Naive thymus-derived CD8-positive, alpha-beta T cell (primary cell): ENCODE measurements around the gene PEX6. TPM values are rescaled to one million over a fixed set of nuclear protein-coding genes. Genes with fewer than 3 reads are reported as not detected.
A peak's percentile ranks its signal among the peaks of the same experiment; 100 is the strongest.

ENCODE experiments used
- ATAC-seq, 2 donors: fragments of 150-1000 bp; cut with Tn5 transposase in 1 of 2; sonication (Bioruptor Pico), chemical (Tn5 transposase) in 1 of 2; 1 replicate in 1 of 2; 2 replicates in 1 of 2; pipeline ENCODE4 v1.10.0; 2021; ENCODE audit warnings: mild to moderate bottlenecking in 2 of 2, moderate library complexity in 2 of 2
- POLR2A ChIA-PET: fragments of 350-600 bp; sonication (Branson Sonifier 250); formaldehyde crosslinking; loops from one replicate; lab custom pipeline; 2021; ENCODE audit warnings: antibody characterized with exemption; lab: Charles Lee
- DNase-seq, 10 donors: peaks; one replicate each; pipeline versions ENCODE4 v3.0.0 to v3.0.0-alpha.2; 2020 to 2022
- H3K27ac Mint-ChIP-seq, 10 donors: one replicate each; pipeline ENCODE4 v1.8.0; 2020 to 2022; ENCODE audit warnings: mild to moderate bottlenecking in 10 of 10, mixed read lengths in 10 of 10, moderate library complexity in 4 of 10, inconsistent platforms in 1 of 10
- H3K27me3 Mint-ChIP-seq, 5 donors: one replicate each; pipeline ENCODE4 v1.8.0; 2021 to 2022; ENCODE audit warnings: mixed read lengths in 5 of 5
- H3K36me3 Mint-ChIP-seq, 3 donors: one replicate each; pipeline ENCODE4 v1.8.0; 2020 to 2022; ENCODE audit warnings: mixed read lengths in 3 of 3, mild to moderate bottlenecking in 2 of 3, inconsistent platforms in 1 of 3
- H3K4me1 Mint-ChIP-seq, 4 donors: one replicate each; pipeline ENCODE4 v1.8.0; 2021 to 2022; ENCODE audit warnings: mixed read lengths in 4 of 4
- H3K4me3 Mint-ChIP-seq, 10 donors: one replicate each; pipeline ENCODE4 v1.8.0; 2020 to 2022; ENCODE audit warnings: mild to moderate bottlenecking in 10 of 10, mixed read lengths in 10 of 10, moderate library complexity in 6 of 10, inconsistent platforms in 1 of 10
- H3K9me3 Mint-ChIP-seq, 9 donors: one replicate each; pipeline ENCODE4 v1.8.0; 2020 to 2022; ENCODE audit warnings: mixed read lengths in 9 of 9, mild to moderate bottlenecking in 3 of 9, inconsistent platforms in 1 of 9, moderate library complexity in 1 of 9
- polyA plus RNA-seq, 3 donors: library from polyadenylated mRNA; unstranded; fragments of 300-500 nt; fragmentation: Illumina TruSeq; gene quantifications; one replicate each; pipeline ENCODE4 v1.2.3, GENCODE V29; 2021
- total RNA-seq, 8 experiments: library from RNA in 2 of 8; stranded (reverse) in 2 of 8; gene quantifications; one replicate each; pipeline ENCODE4 v1.2.3 and lab custom pipeline; 2021 to 2026

The PEX6 gene
- total and polyA plus RNA-seq, 5 experiments from 2014 or later: 17.6 to 38.3 (median 30.8) TPM

GRCh38 chr6:42973926-42974325 lies 5.1 kb downstream of the PEX6 start:
- no peaks in the 10 kb centered on the region for H3K9me3 Mint-ChIP-seq
- peaks cover 0 to 12% (median 4%) of the 10 kb centered on the region in 3 donors for H3K36me3 Mint-ChIP-seq
- ATAC-seq (no peak), DNase-seq (no peak)
- H3K4me3 Mint-ChIP-seq: peak overlapping the region in 1 of 10 donors; percentile 10
- H3K27me3 Mint-ChIP-seq: no peaks in the 10 kb centered on the region
- H3K27ac Mint-ChIP-seq: peak overlapping the region in 8 of 10 donors; percentile 40 to 84 (median 72)
- POLR2A ChIA-PET: interaction anchor here (3.3 kb wide), 1 partner anchor 10 kb away, joined by 18 read pairs; the partner anchor contains the start of gene PPP2R5D
- peaks cover 8 to 42% (median 32%) of the 10 kb centered on the region in 4 donors for H3K4me1 Mint-ChIP-seq

- Mint-ChIP-seq H3K4me1 (peaks cover 9 to 29% (median 21%) of the 10 kb centered on the region in 4 donors), H3K27ac (peak overlapping the region in 1 of 10 donors; percentile 2)
- POLR2A ChIA-PET: interaction anchor here (1.2 to 3.4 kb wide), 2 partner anchors 12 to 42 kb away, joined by 4 to 11 read pairs; partner anchors contain the start of genes CNPY3 and PPP2R5D
Measured at GRCh38 chr6:42971746-42972327, 7.1 kb downstream of the PEX6 start.

GRCh38 chr6:42970871-42971612 lies 7.9 kb downstream of the PEX6 start:
- H3K9me3 Mint-ChIP-seq: no peaks in the 10 kb centered on the region
- DNase-seq (no peak), ATAC-seq (no peak)
- no peaks in the 10 kb centered on the region for H3K27me3 Mint-ChIP-seq
- peaks cover 9 to 25% (median 14%) of the 10 kb centered on the region in 4 donors for H3K4me1 Mint-ChIP-seq
- H3K36me3 Mint-ChIP-seq: peaks cover 0 to 25% (median 4%) of the 10 kb centered on the region in 3 donors
- peak overlapping the region in 3 of 10 donors; percentile 49 to 53 (median 50) for H3K27ac Mint-ChIP-seq
- H3K4me3 Mint-ChIP-seq: no peak overlapping the region
- POLR2A ChIA-PET: interaction anchor here (0.7 to 3.4 kb wide), 5 partner anchors 13 to 245 kb away, joined by 3 to 11 read pairs (median 3); partner anchors contain the start of genes CNPY3 and PPP2R5D

More at GRCh38 chr6:42971746-42972327, 7.1 kb downstream of the PEX6 start:
- no peak for DNase-seq
- Mint-ChIP-seq H3K9me3 (no peaks in the 10 kb centered on the region), H3K27me3 (no peaks in the 10 kb centered on the region), H3K36me3 (peaks cover 0 to 18% (median 4%) of the 10 kb centered on the region in 3 donors), H3K4me3 (no peak overlapping the region)
- ATAC-seq: no peak

GRCh38 chr6:42969934-42970333 lies 9.0 kb downstream of the PEX6 start:
- peaks cover 0 to 31% (median 4%) of the 10 kb centered on the region in 3 donors for H3K36me3 Mint-ChIP-seq
- ATAC-seq: no peak
- peaks cover 6 to 18% (median 10%) of the 10 kb centered on the region in 4 donors for H3K4me1 Mint-ChIP-seq
- H3K27me3 Mint-ChIP-seq: no peaks in the 10 kb centered on the region
- H3K27ac Mint-ChIP-seq: peak overlapping the region in 1 of 10 donors; percentile 59
- H3K9me3 Mint-ChIP-seq: no peaks in the 10 kb centered on the region
- POLR2A ChIA-PET: interaction anchor here (0.9 to 3.4 kb wide), 2 partner anchors 14 to 37 kb away, joined by 3 to 11 read pairs; partner anchors contain the start of gene PPP2R5D
- DNase-seq: no peak
- no peak overlapping the region for H3K4me3 Mint-ChIP-seq

GRCh38 chr6:42969431-42969830 lies 9.6 kb downstream of the PEX6 start:
- Mint-ChIP-seq H3K9me3 (no peaks in the 10 kb centered on the region), H3K4me1 (peaks cover 6 to 14% (median 8%) of the 10 kb centered on the region in 4 donors), H3K4me3 (no peak overlapping the region), H3K27ac (no peak overlapping the region), H3K27me3 (no peaks in the 10 kb centered on the region), H3K36me3 (peaks cover 0 to 35% (median 4%) of the 10 kb centered on the region in 3 donors)
- POLR2A ChIA-PET: interaction anchor here (3.4 kb wide), 1 partner anchor 15 kb away, joined by 11 read pairs; the partner anchor contains the start of gene PPP2R5D
- DNase-seq (no peak), ATAC-seq (no peak)

- POLR2A ChIA-PET: interaction anchor here (1.0 to 2.4 kb wide), 2 partner anchors 11 to 15 kb away, joined by 3 to 9 read pairs; partner anchors contain the start of genes PEX6 and PPP2R5D
- H3K36me3 Mint-ChIP-seq: peaks cover 0 to 33% (median 2%) of the 10 kb centered on the region in 3 donors
- ATAC-seq (no peak), DNase-seq (no peak)
- no peak overlapping the region for H3K4me3 Mint-ChIP-seq
- H3K4me1 Mint-ChIP-seq: peaks cover 3 to 10% (median 7%) of the 10 kb centered on the region in 4 donors
- H3K9me3 Mint-ChIP-seq: no peaks in the 10 kb centered on the region
- H3K27me3 Mint-ChIP-seq: no peaks in the 10 kb centered on the region
- H3K27ac Mint-ChIP-seq: peak overlapping the region in 1 of 10 donors; percentile 41
Measured at GRCh38 chr6:42968783-42969182, 10.2 kb downstream of the PEX6 start.

- ATAC-seq (no peak), DNase-seq (no peak)
- Mint-ChIP-seq H3K4me3 (no peak overlapping the region), H3K27ac (no peak overlapping the region), H3K27me3 (no peaks in the 10 kb centered on the region), H3K9me3 (no peaks in the 10 kb centered on the region), H3K36me3 (peaks cover 0 to 32% (median 0%) of the 10 kb centered on the region in 3 donors), H3K4me1 (peaks cover 0 to 8% (median 6%) of the 10 kb centered on the region in 4 donors)
- POLR2A ChIA-PET: interaction anchor here (0.7 to 2.4 kb wide), 4 partner anchors 12 to 677 kb away, joined by 3 to 9 read pairs (median 3); partner anchors contain the start of genes KLHDC3, MEA1, PEX6 and PPP2R5D
Measured at GRCh38 chr6:42968126-42968701, 10.8 kb downstream of the PEX6 start.

- H3K4me3 Mint-ChIP-seq: no peak overlapping the region
- H3K4me1 Mint-ChIP-seq: peaks cover 0 to 14% (median 5%) of the 10 kb centered on the region in 4 donors
- ATAC-seq (no peak), DNase-seq (no peak)
- H3K36me3 Mint-ChIP-seq: peaks cover 0 to 35% (median 0%) of the 10 kb centered on the region in 3 donors
- H3K9me3 Mint-ChIP-seq: no peaks in the 10 kb centered on the region
- H3K27ac Mint-ChIP-seq: no peak overlapping the region
- no peaks in the 10 kb centered on the region for H3K27me3 Mint-ChIP-seq
- POLR2A ChIA-PET: interaction anchor here (1.0 to 2.4 kb wide), 2 partner anchors 13 to 46 kb away, joined by 3 to 9 read pairs; partner anchors contain the start of genes KLHDC3, MEA1 and PEX6
Measured at GRCh38 chr6:42967228-42967627, 11.8 kb downstream of the PEX6 start.

- POLR2A ChIA-PET: interaction anchor here (0.9 to 2.6 kb wide), 3 partner anchors 14 to 37 kb away, joined by 4 to 16 read pairs (median 9); partner anchors contain the start of genes CNPY3 and PEX6
- no peak for ATAC-seq
- Mint-ChIP-seq H3K4me1 (peaks cover 0 to 11% (median 7%) of the 10 kb centered on the region in 4 donors), H3K9me3 (no peaks in the 10 kb centered on the region), H3K27ac (no peak overlapping the region), H3K36me3 (peaks cover 0 to 36% (median 0%) of the 10 kb centered on the region in 3 donors), H3K4me3 (no peak overlapping the region), H3K27me3 (peaks cover 0 to 2% (median 0%) of the 10 kb centered on the region in 5 donors)
- DNase-seq: no peak
Measured at GRCh38 chr6:42966571-42966970, 12.4 kb downstream of the PEX6 start.

GRCh38 chr6:42963855-42964605 lies 15.0 kb downstream of the PEX6 start:
- peaks cover 0 to 2% (median 0%) of the 10 kb centered on the region in 5 donors for H3K27me3 Mint-ChIP-seq
- peaks cover 0 to 36% (median 0%) of the 10 kb centered on the region in 3 donors for H3K36me3 Mint-ChIP-seq
- peak in 4 of 10 donors; percentile 10 to 44 (median 29) for DNase-seq
- H3K4me3 Mint-ChIP-seq: peak overlapping the region in 1 of 10 donors; percentile 6
- H3K9me3 Mint-ChIP-seq: no peaks in the 10 kb centered on the region
- POLR2A ChIA-PET: interaction anchor here (1.5 to 2.6 kb wide), 3 partner anchors 15 to 180 kb away, joined by 4 to 16 read pairs (median 10); partner anchors contain the start of genes CNPY3 and PEX6
- H3K4me1 Mint-ChIP-seq: peaks cover 16 to 27% (median 21%) of the 10 kb centered on the region in 4 donors
- peak overlapping the region in 2 of 10 donors; percentile 65 to 66 for H3K27ac Mint-ChIP-seq
- ATAC-seq: no peak

GRCh38 chr6:42963179-42963854 lies 15.7 kb downstream of the PEX6 start:
- POLR2A ChIA-PET: interaction anchor here (1.5 kb wide), 1 partner anchor 181 kb away, joined by 4 read pairs; no protein-coding TSS in a partner anchor

More at GRCh38 chr6:42963179-42963854, 15.7 kb downstream of the PEX6 start:
- ATAC-seq: no peak
- peaks cover 0 to 2% (median 0%) of the 10 kb centered on the region in 5 donors for H3K27me3 Mint-ChIP-seq
- H3K4me3 Mint-ChIP-seq: no peak overlapping the region
- DNase-seq: no peak
- H3K36me3 Mint-ChIP-seq: peaks cover 0 to 36% (median 0%) of the 10 kb centered on the region in 3 donors
- H3K4me1 Mint-ChIP-seq: peaks cover 15 to 28% (median 21%) of the 10 kb centered on the region in 4 donors
- H3K27ac Mint-ChIP-seq: no peak overlapping the region
- H3K9me3 Mint-ChIP-seq: no peaks in the 10 kb centered on the region
